ENCODE data around the gene PPP1R11.
"Not testable (repeated sequence)": the region's sequence is repeated elsewhere in the genome, so short reads cannot be mapped to it uniquely, and the experiment has no call there.

GRCh38 chr6:30118691-30119090, 51.7 kb downstream of the PPP1R11 start:
- TF ChIP-seq, protein P1, sequence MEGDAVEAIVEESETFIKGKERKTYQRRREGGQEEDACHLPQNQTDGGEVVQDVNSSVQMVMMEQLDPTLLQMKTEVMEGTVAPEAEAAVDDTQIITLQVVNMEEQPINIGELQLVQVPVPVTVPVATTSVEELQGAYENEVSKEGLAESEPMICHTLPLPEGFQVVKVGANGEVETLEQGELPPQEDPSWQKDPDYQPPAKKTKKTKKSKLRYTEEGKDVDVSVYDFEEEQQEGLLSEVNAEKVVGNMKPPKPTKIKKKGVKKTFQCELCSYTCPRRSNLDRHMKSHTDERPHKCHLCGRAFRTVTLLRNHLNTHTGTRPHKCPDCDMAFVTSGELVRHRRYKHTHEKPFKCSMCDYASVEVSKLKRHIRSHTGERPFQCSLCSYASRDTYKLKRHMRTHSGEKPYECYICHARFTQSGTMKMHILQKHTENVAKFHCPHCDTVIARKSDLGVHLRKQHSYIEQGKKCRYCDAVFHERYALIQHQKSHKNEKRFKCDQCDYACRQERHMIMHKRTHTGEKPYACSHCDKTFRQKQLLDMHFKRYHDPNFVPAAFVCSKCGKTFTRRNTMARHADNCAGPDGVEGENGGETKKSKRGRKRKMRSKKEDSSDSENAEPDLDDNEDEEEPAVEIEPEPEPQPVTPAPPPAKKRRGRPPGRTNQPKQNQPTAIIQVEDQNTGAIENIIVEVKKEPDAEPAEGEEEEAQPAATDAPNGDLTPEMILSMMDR (IDR thresholded peaks at IDR 0.05; ENCODE audit: low read depth, low read length), result not testable (repeated sequence)
- TF ChIP-seq EZH2phosphoT487 (IDR thresholded peaks at IDR 0.05; ENCODE audit: low read depth), result not testable (repeated sequence)

Measured in OCI-LY3 (cell line).